ENCODE results near the gene PRDM4.

- TF ChIP-seq GATA2 (IDR thresholded peaks at IDR 0.05; ENCODE audit: low read depth, low read length), result no peak
- no peak for TF ChIP-seq GATA3 (IDR thresholded peaks at IDR 0.05; ENCODE audit: low read depth, low read length)
Observed at GRCh38 chr12:107759410-107759809, 1.5 kb downstream of the PRDM4 start.

Measured in SH-SY5Y (cell line).